ENCODE data around the gene FBXL7. TPM values are rescaled to one million over a fixed set of nuclear protein-coding genes. Genes with fewer than 3 reads are reported as not detected.
A peak's percentile ranks its signal among the peaks of the same experiment; 100 is the strongest.

Gene FBXL7
- total and polyA plus RNA-seq, 2 donors (not counting 1 experiment from before 2014, with no cell fraction given): 6.4 to 12.9 TPM

DNA sequence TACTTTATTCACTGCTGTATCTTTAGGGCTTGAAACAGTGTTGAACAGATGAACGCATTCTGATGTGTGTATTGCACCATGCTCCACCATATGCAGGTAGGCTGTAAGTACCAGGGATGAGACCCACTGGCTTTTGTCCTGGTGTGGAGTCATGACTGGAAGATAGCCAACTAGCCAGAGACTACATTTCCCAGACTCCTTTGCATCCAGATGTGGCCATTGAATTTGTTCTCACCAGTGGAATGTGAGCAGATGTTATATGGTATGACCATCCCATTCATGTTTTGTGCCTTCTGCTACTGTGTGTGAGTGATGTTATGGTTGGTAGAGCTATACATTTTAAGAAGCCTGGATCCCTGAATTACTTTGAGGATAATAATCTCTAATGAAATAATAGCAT, 7.4 kb upstream of the FBXL7 start:
- H3K27me3 ChIP-seq (ENCODE audit: control insufficient read depth, insufficient read depth, low read length): peaks cover 3% of the 10 kb centered on the region
- no peaks in the 10 kb centered on the region for H3K9me3 ChIP-seq (ENCODE audit: control insufficient read depth, insufficient read depth, low read depth, low read length)
- no peak overlapping the region for H2AFZ ChIP-seq (ENCODE audit: low read length)
- H3K79me2 ChIP-seq (ENCODE audit: control insufficient read depth, insufficient read depth, low read length): no peaks in the 10 kb centered on the region
- H4K20me1 ChIP-seq (ENCODE audit: control insufficient read depth, extremely low read depth, insufficient read depth, low read length): no peaks in the 10 kb centered on the region
- no peak overlapping the region for H3K27ac ChIP-seq (ENCODE audit: insufficient read depth, low read length)
- H3K4me2 ChIP-seq (ENCODE audit: extremely low read depth, insufficient read depth, low read length): no peak overlapping the region
- no peaks in the 10 kb centered on the region for H3K4me1 ChIP-seq (ENCODE audit: control insufficient read depth, extremely low read depth, insufficient read depth, low read length)
- TF ChIP-seq, protein P1, sequence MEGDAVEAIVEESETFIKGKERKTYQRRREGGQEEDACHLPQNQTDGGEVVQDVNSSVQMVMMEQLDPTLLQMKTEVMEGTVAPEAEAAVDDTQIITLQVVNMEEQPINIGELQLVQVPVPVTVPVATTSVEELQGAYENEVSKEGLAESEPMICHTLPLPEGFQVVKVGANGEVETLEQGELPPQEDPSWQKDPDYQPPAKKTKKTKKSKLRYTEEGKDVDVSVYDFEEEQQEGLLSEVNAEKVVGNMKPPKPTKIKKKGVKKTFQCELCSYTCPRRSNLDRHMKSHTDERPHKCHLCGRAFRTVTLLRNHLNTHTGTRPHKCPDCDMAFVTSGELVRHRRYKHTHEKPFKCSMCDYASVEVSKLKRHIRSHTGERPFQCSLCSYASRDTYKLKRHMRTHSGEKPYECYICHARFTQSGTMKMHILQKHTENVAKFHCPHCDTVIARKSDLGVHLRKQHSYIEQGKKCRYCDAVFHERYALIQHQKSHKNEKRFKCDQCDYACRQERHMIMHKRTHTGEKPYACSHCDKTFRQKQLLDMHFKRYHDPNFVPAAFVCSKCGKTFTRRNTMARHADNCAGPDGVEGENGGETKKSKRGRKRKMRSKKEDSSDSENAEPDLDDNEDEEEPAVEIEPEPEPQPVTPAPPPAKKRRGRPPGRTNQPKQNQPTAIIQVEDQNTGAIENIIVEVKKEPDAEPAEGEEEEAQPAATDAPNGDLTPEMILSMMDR (conservative IDR thresholded peaks at IDR 0.05 in 1 of 2, IDR thresholded peaks at IDR 0.05 in 1 of 2; ENCODE audit: low read depth in 1 of 2, low read length in 2 of 2): no peak
- TF ChIP-seq EZH2 (IDR thresholded peaks at IDR 0.05; ENCODE audit: low read length, missing control alignments): no peak
- H3K4me3 ChIP-seq (replicated peaks in 1 of 4; ENCODE audit: control extremely low read depth in 1 of 4, insufficient read depth in 1 of 4, low read depth in 3 of 4, low read length in 4 of 4): no peak overlapping the region
- DNase-seq (ENCODE audit: low read depth in 2 of 2): peak in 1 of 2 donors; percentile 13
- H3K36me3 ChIP-seq (ENCODE audit: control insufficient read depth, insufficient read depth, low read length): no peaks in the 10 kb centered on the region
- no peak overlapping the region for H3K9ac ChIP-seq (ENCODE audit: insufficient read depth, low read length)

DNA sequence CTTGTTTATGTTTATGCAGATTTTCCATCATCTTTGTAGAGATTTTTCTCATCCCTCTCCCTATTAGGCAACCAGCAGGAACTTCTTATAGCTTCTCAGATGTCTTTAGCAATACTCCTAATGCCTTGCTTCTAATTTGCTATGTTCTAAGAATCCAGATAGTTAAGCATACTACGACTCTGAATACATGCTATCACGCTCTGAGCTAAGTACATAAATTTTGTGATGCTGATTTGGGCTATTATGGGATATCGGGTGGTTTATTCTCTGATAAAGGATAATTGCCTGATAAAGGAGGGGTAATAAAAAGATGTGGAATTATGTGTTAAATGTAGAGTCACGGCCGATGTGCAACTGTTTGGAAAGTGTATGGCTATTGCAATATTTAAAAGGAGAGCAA, 6.5 kb upstream of the FBXL7 start:
- Histone ChIP-seq H2AFZ (ENCODE audit: low read length) (no peak overlapping the region), H3K27ac (ENCODE audit: insufficient read depth, low read length) (no peak overlapping the region), H3K9ac (ENCODE audit: insufficient read depth, low read length) (no peak overlapping the region), H3K36me3 (ENCODE audit: control insufficient read depth, insufficient read depth, low read length) (no peaks in the 10 kb centered on the region), H4K20me1 (ENCODE audit: control insufficient read depth, extremely low read depth, insufficient read depth, low read length) (no peaks in the 10 kb centered on the region), H3K4me3 (replicated peaks in 1 of 4; ENCODE audit: control extremely low read depth in 1 of 4, insufficient read depth in 1 of 4, low read depth in 3 of 4, low read length in 4 of 4) (no peak overlapping the region), H3K27me3 (ENCODE audit: control insufficient read depth, insufficient read depth, low read length) (peaks cover 3% of the 10 kb centered on the region), H3K4me2 (ENCODE audit: extremely low read depth, insufficient read depth, low read length) (no peak overlapping the region), H3K79me2 (ENCODE audit: control insufficient read depth, insufficient read depth, low read length) (no peaks in the 10 kb centered on the region), H3K4me1 (ENCODE audit: control insufficient read depth, extremely low read depth, insufficient read depth, low read length) (no peaks in the 10 kb centered on the region), H3K9me3 (ENCODE audit: control insufficient read depth, insufficient read depth, low read depth, low read length) (no peaks in the 10 kb centered on the region)
- DNase-seq (ENCODE audit: low read depth in 2 of 2): no peak
- TF ChIP-seq, protein P1 (conservative IDR thresholded peaks at IDR 0.05 in 1 of 2, IDR thresholded peaks at IDR 0.05 in 1 of 2; ENCODE audit: low read depth in 1 of 2, low read length in 2 of 2): no peak
- no peak for TF ChIP-seq EZH2 (IDR thresholded peaks at IDR 0.05; ENCODE audit: low read length, missing control alignments)

DNA sequence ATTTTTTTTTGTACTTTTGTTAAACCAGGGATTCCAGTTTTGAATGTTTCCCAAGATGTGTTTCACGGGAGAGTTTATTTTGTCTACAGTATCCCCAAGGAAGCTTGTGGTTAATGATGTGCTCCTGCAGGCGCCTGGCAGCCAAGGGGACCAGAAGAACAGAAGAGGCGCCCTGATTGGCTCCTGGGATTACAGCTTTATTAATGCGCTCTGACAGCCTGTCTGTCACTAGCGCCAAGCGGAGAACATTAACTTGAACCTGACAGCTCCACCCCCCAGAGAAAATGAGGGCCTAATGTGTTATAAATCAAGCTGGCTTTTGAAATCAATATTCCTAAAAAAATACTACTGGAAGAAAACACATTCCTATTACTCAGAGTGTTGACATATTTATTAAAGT, 5.0 kb upstream of the FBXL7 start:
- Histone ChIP-seq H4K20me1 (ENCODE audit: control insufficient read depth, extremely low read depth, insufficient read depth, low read length) (no peaks in the 10 kb centered on the region), H3K9ac (ENCODE audit: insufficient read depth, low read length) (no peak overlapping the region), H3K36me3 (ENCODE audit: control insufficient read depth, insufficient read depth, low read length) (no peaks in the 10 kb centered on the region), H3K4me1 (ENCODE audit: control insufficient read depth, extremely low read depth, insufficient read depth, low read length) (no peaks in the 10 kb centered on the region), H3K27ac (ENCODE audit: insufficient read depth, low read length) (no peak overlapping the region), H3K4me2 (ENCODE audit: extremely low read depth, insufficient read depth, low read length) (no peak overlapping the region), H3K9me3 (ENCODE audit: control insufficient read depth, insufficient read depth, low read depth, low read length) (no peaks in the 10 kb centered on the region), H3K4me3 (replicated peaks in 1 of 4; ENCODE audit: control extremely low read depth in 1 of 4, insufficient read depth in 1 of 4, low read depth in 3 of 4, low read length in 4 of 4) (no peak overlapping the region), H3K27me3 (ENCODE audit: control insufficient read depth, insufficient read depth, low read length) (no peaks in the 10 kb centered on the region), H2AFZ (ENCODE audit: low read length) (no peak overlapping the region), H3K79me2 (ENCODE audit: control insufficient read depth, insufficient read depth, low read length) (no peaks in the 10 kb centered on the region)
- no peak for TF ChIP-seq EZH2 (IDR thresholded peaks at IDR 0.05; ENCODE audit: low read length, missing control alignments)
- TF ChIP-seq, protein P1 (conservative IDR thresholded peaks at IDR 0.05 in 1 of 2, IDR thresholded peaks at IDR 0.05 in 1 of 2; ENCODE audit: low read depth in 1 of 2, low read length in 2 of 2): no peak
- DNase-seq (ENCODE audit: low read depth in 2 of 2): peak; percentile 8 to 11

Measured in fibroblast of lung (primary cell).